Embryonic facial prominence (tissue), 1 donor: ENCODE results near the gene SIRT4.
"Not testable (repeated sequence)": the region's sequence is repeated elsewhere in the genome, so short reads cannot be mapped to it uniquely, and the experiment has no call there.

Experiments
- DNase-seq: peaks from one replicate; pipeline ENCODE4 v3.0.0-alpha.2; 2016; ENCODE audit errors: extremely low spot score

The SIRT4 gene

GRCh38 chr12:120301962-120302815 is at the start of gene SIRT4:
TSS of gene SIRT4 (plus strand) at chr12:120302321. CDS start at chr12:120303562, 1,241 bp downstream.
- DNase-seq, result peak; percentile 90

- not testable (repeated sequence) for DNase-seq
Observed at GRCh38 chr12:120253313-120253712, 48.8 kb upstream of the SIRT4 start.

- no peak for DNase-seq
Observed at GRCh38 chr12:120254809-120255208, 47.3 kb upstream of the SIRT4 start.

- DNase-seq, result peak; percentile 86
Observed at GRCh38 chr12:120257041-120257821, 44.9 kb upstream of the SIRT4 start.

GRCh38 chr12:120258323-120258896 is 43.7 kb upstream of the SIRT4 start:
- DNase-seq, result no peak

- DNase-seq, result no peak
Observed at GRCh38 chr12:120259418-120260202, 42.5 kb upstream of the SIRT4 start.

GRCh38 chr12:120260607-120261006 is 41.5 kb upstream of the SIRT4 start:
- no peak for DNase-seq

- no peak for DNase-seq
Observed at GRCh38 chr12:120261951-120262851, 39.9 kb upstream of the SIRT4 start.

- no peak for DNase-seq
Observed at GRCh38 chr12:120262852-120263747, 39.0 kb upstream of the SIRT4 start.

GRCh38 chr12:120263748-120264085 is 38.4 kb upstream of the SIRT4 start:
- DNase-seq, result no peak

GRCh38 chr12:120264086-120264903 is 37.8 kb upstream of the SIRT4 start:
- DNase-seq, result no peak

GRCh38 chr12:120264904-120265472 is 37.1 kb upstream of the SIRT4 start:
- DNase-seq, result no peak

- peak; percentile 63 for DNase-seq
Observed at GRCh38 chr12:120265473-120266179, 36.5 kb upstream of the SIRT4 start, which contains the start of gene PXN. TSS of gene PXN (minus strand) at chr12:120265730. CDS start at chr12:120265629, 101 bp downstream.

- no peak for DNase-seq
Observed at GRCh38 chr12:120266180-120266870, 35.8 kb upstream of the SIRT4 start.

GRCh38 chr12:120267736-120268135 is 34.4 kb upstream of the SIRT4 start:
- DNase-seq, result no peak

- no peak for DNase-seq
Observed at GRCh38 chr12:120276734-120277133, 25.4 kb upstream of the SIRT4 start.
